HG02885 (cell line): ENCODE results near the gene SEC14L3.

Source experiments
- ATAC-seq: cut with Tn5 transposase; IDR thresholded peaks from one replicate; pipeline ENCODE4 v1.9.1; 2021; ENCODE audit warnings: mild to moderate bottlenecking; ENCODE audit not compliant: unreplicated experiment, poor library complexity

SEC14L3 gene

GRCh38 chr22:30447656-30448055, 24.2 kb downstream of the SEC14L3 start:
- ATAC-seq: no peak

- ATAC-seq: no peak
These were observed 26.2 kb downstream of the SEC14L3 start for GRCh38 chr22:30445438-30446145.

- ATAC-seq: no peak
These were observed 27.0 kb downstream of the SEC14L3 start for GRCh38 chr22:30444632-30445437.

GRCh38 chr22:30441088-30441487, 30.7 kb downstream of the SEC14L3 start:
- ATAC-seq: no peak

GRCh38 chr22:30439836-30440235, 32.0 kb downstream of the SEC14L3 start:
- no peak for ATAC-seq

GRCh38 chr22:30439226-30439625, 32.6 kb downstream of the SEC14L3 start:
- ATAC-seq: no peak

GRCh38 chr22:30438559-30438958, 33.3 kb downstream of the SEC14L3 start:
- ATAC-seq: no peak

GRCh38 chr22:30436196-30436595, 35.6 kb downstream of the SEC14L3 start:
- no peak for ATAC-seq

GRCh38 chr22:30435674-30436126, 36.1 kb downstream of the SEC14L3 start:
- no peak for ATAC-seq

- no peak for ATAC-seq
These were observed 37.0 kb downstream of the SEC14L3 start for GRCh38 chr22:30434843-30435242.

GRCh38 chr22:30433773-30434172, 38.0 kb downstream of the SEC14L3 start:
- ATAC-seq: no peak

GRCh38 chr22:30433227-30433626, 38.6 kb downstream of the SEC14L3 start:
- no peak for ATAC-seq

GRCh38 chr22:30432520-30432919, 39.3 kb downstream of the SEC14L3 start:
- no peak for ATAC-seq

GRCh38 chr22:30432096-30432495, 39.7 kb downstream of the SEC14L3 start:
- ATAC-seq: no peak

GRCh38 chr22:30430933-30431332, 40.9 kb downstream of the SEC14L3 start:
- ATAC-seq: no peak

GRCh38 chr22:30429887-30430286, 41.9 kb downstream of the SEC14L3 start:
- ATAC-seq: no peak

GRCh38 chr22:30427871-30428270, 43.9 kb downstream of the SEC14L3 start:
- ATAC-seq: no peak

- ATAC-seq: no peak
These were observed 45.1 kb downstream of the SEC14L3 start for GRCh38 chr22:30426388-30427353.

- ATAC-seq: no peak
These were observed 46.0 kb downstream of the SEC14L3 start, which contains the start of gene MTFP1 for GRCh38 chr22:30425616-30426387. MTFP1 (plus strand) TSS chr22:30425768; CDS start chr22:30425880, 112 bp downstream.

GRCh38 chr22:30425327-30425615, 46.5 kb downstream of the SEC14L3 start:
- no peak for ATAC-seq
